AG04450 (cell line): Measurements from ENCODE around the gene IL23A. TPM values are rescaled to one million over a fixed set of nuclear protein-coding genes. Genes with fewer than 3 reads are reported as not detected.

ENCODE experiments used
- CTCF ChIA-PET: fragments of 300-600, 350-600 bp; formaldehyde crosslinking; extraction: SDS; loops from one replicate; lab custom pipeline; 2022; ENCODE audit warnings: antibody characterized with exemption, inconsistent platforms; lab: Charles Lee
- POLR2A ChIA-PET: fragments of 350-600 bp; formaldehyde crosslinking; extraction: SDS; loops from one replicate; lab custom pipeline; 2021; ENCODE audit warnings: antibody characterized with exemption, inconsistent platforms; lab: Yijun Ruan, JAX
- DNase-seq: peaks from one replicate; pipeline ENCODE4 v3.0.0-alpha.2; 2011; ENCODE audit warnings: low read depth, low spot score
- H3K27ac ChIP-seq: one replicate; pipeline ENCODE4 v1.5.1; 2012; ENCODE audit warnings: low read depth, low read length, control low read depth
- H3K27me3 ChIP-seq: one replicate; pipeline ENCODE4 v1.6.0; 2012; ENCODE audit warnings: low read length; ENCODE audit not compliant: control insufficient read depth, insufficient read depth
- H3K4me3 ChIP-seq: 2 replicates; pipeline ENCODE4 v1.5.1; 2011; ENCODE audit warnings: mild to moderate bottlenecking, low read depth, low read length, control low read depth
- H3K9me3 ChIP-seq: 2 replicates; pipeline ENCODE4 v1.5.1; 2012; ENCODE audit warnings: low read length; ENCODE audit not compliant: control insufficient read depth, insufficient read depth
- polyA plus RNA-seq: library from polyadenylated mRNA; depleted of rRNA; stranded (reverse); fragments of >200 nt; gene quantifications from 2 replicates; pipeline ENCODE4 v1.2.3, GENCODE V29; 2011
- TF ChIP-seq, protein P1 (sequence below): IDR thresholded peaks from 2 replicates; pipeline ENCODE4 v1.5.1; 2011; ENCODE audit warnings: low read depth, low read length, control low read depth, inconsistent platforms

IL23A gene
- polyA plus RNA-seq, 1 experiment, result not detected

- ChIA-PET CTCF (no interaction called here), POLR2A (no interaction called here)
- no peak for DNase-seq
- Histone ChIP-seq H3K27ac (no peak overlapping the region), H3K27me3 (no peaks in the 10 kb centered on the region), H3K9me3 (no peaks in the 10 kb centered on the region), H3K4me3 (no peak overlapping the region)
- TF ChIP-seq, protein P1, sequence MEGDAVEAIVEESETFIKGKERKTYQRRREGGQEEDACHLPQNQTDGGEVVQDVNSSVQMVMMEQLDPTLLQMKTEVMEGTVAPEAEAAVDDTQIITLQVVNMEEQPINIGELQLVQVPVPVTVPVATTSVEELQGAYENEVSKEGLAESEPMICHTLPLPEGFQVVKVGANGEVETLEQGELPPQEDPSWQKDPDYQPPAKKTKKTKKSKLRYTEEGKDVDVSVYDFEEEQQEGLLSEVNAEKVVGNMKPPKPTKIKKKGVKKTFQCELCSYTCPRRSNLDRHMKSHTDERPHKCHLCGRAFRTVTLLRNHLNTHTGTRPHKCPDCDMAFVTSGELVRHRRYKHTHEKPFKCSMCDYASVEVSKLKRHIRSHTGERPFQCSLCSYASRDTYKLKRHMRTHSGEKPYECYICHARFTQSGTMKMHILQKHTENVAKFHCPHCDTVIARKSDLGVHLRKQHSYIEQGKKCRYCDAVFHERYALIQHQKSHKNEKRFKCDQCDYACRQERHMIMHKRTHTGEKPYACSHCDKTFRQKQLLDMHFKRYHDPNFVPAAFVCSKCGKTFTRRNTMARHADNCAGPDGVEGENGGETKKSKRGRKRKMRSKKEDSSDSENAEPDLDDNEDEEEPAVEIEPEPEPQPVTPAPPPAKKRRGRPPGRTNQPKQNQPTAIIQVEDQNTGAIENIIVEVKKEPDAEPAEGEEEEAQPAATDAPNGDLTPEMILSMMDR, result no peak
Observed at GRCh38 chr12:56304276-56304675, 34.4 kb upstream of the IL23A start.

- no peak overlapping the region for H3K27ac ChIP-seq
- POLR2A ChIA-PET, result no interaction called here
- CTCF ChIA-PET, result no interaction called here
- no peaks in the 10 kb centered on the region for H3K9me3 ChIP-seq
- H3K4me3 ChIP-seq, result no peak overlapping the region
- TF ChIP-seq, protein P1, result no peak
- no peaks in the 10 kb centered on the region for H3K27me3 ChIP-seq
- no peak for DNase-seq
Observed at GRCh38 chr12:56304872-56305590, 33.7 kb upstream of the IL23A start.

DNA sequence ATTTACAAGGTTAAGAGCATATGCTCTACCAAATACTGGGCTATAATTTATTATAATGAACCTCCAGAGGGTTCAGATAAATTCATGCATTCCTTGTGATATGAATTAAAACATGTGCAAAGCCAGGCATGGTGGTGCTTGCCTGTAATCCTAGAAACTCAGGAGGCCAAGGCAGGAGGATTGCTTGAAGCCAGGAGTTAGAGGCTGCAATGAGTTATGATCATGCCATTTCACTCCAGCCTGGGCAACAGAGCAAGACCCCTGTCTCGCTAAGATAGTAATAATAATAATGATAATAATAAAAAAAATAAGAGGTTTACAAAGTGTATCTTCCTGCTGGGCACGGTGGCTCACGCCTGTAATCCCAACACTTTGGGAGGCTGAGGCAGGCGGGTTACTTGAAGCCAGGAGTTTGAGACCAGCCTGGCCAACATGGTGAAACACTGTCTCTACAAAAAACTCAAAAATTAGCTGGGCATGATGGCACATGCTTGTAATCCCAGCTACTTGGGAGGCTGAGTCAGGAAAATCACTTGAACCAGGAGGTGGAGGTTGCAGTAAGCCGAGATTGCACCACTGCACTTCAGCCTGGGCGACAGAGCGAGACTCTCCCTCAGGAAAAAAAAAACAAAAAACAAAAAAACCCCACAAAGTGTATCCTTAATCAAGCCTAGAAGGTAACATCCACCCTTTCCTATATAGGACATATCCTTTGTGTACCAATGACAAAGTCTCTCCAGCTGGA is 31.3 kb upstream of the IL23A start:
- DNase-seq, result no peak
- no peaks in the 10 kb centered on the region for H3K9me3 ChIP-seq
- POLR2A ChIA-PET, result no interaction called here
- TF ChIP-seq, protein P1, result no peak
- H3K27me3 ChIP-seq, result no peaks in the 10 kb centered on the region
- no peak overlapping the region for H3K4me3 ChIP-seq
- no peak overlapping the region for H3K27ac ChIP-seq
- CTCF ChIA-PET, result no interaction called here

- Histone ChIP-seq H3K27ac (no peak overlapping the region), H3K9me3 (no peaks in the 10 kb centered on the region), H3K27me3 (no peaks in the 10 kb centered on the region), H3K4me3 (no peak overlapping the region)
- POLR2A ChIA-PET, result interaction anchor here (0.6 kb wide), 1 partner anchor 7 kb away, joined by 4 read pairs; no protein-coding TSS in a partner anchor
- DNase-seq, result no peak
- TF ChIP-seq, protein P1, result no peak
- CTCF ChIA-PET, result interaction anchor here (1.2 to 1.3 kb wide), 3 partner anchors 9 to 155 kb away, joined by 3 to 5 read pairs (median 3); partner anchors contain the start of gene CS
Observed at GRCh38 chr12:56308714-56309113, 30.0 kb upstream of the IL23A start.
